ENCODE results near the gene MSMB. TPM values are rescaled to one million over a fixed set of nuclear protein-coding genes. Genes with fewer than 3 reads are reported as not detected.

Gene MSMB
- polyA plus RNA-seq, 1 of the 3 experiments (the other 2 are of a cell fraction), result not detected

GRCh38 chr10:46006219-46006618, 39.9 kb downstream of the MSMB start:
- ChIA-PET CTCF (interaction anchor here (1.1 to 1.4 kb wide), 2 partner anchors 13 to 541 kb away, joined by 3 to 4 read pairs; no protein-coding TSS in a partner anchor), POLR2A (interaction anchor here (1.1 kb wide), 1 partner anchor 10 kb away, joined by 3 read pairs; no protein-coding TSS in a partner anchor)
- peaks cover 4% of the 10 kb centered on the region; the same call in 1 of the 2 replicates for H4K20me1 ChIP-seq (ENCODE audit: insufficient read depth)
- no peaks in the 10 kb centered on the region for H3K9me2 ChIP-seq
- H3K4me2 ChIP-seq, result no peak overlapping the region
- peaks cover 74 to 80% of the 10 kb centered on the region in 2 experiments for H3K36me3 ChIP-seq (replicated peaks in 1 of 2; ENCODE audit: control insufficient read depth in 1 of 2, insufficient read depth in 2 of 2, low read length in 1 of 2)
- H3K27me3 ChIP-seq (ENCODE audit: insufficient read depth), result no peaks in the 10 kb centered on the region
- no peak overlapping the region for H3K9ac ChIP-seq
- DNase-seq, result no peak
- H3K9me3 ChIP-seq, result no peaks in the 10 kb centered on the region
- H3K27ac ChIP-seq (ENCODE audit: low read depth in 2 of 2, low read length in 1 of 2), result peak overlapping the region in 1 of 2 experiments; percentile 55; a peak in 2 of 4 replicates
- peak; percentile 11; the same call in 1 of the 2 replicates for TF ChIP-seq JUND (IDR thresholded peaks at IDR 0.05)
- no peak for TF ChIP-seq MXI1 (IDR thresholded peaks at IDR 0.05; ENCODE audit: low read depth, low read length)
- TF ChIP-seq CTCF (IDR thresholded peaks at IDR 0.05), result no peak
- TF ChIP-seq FOSL2 (IDR thresholded peaks at IDR 0.05; ENCODE audit: borderline replicate concordance, low read depth), result peak; percentile 63; the same call in 1 of the 2 replicates
- TF ChIP-seq SIN3A (IDR thresholded peaks at IDR 0.05; ENCODE audit: borderline replicate concordance, low read depth, low read length), result no peak
- no peak for TF ChIP-seq TCF12 (IDR thresholded peaks at IDR 0.05)
- no peak overlapping the region for H3K4me3 ChIP-seq (ENCODE audit: low read depth in 2 of 2, low read length in 1 of 2)
- no peak overlapping the region for H2AFZ ChIP-seq (ENCODE audit: low read depth)
- peaks cover 4% of the 10 kb centered on the region; the same call in 1 of the 2 replicates for H3K79me2 ChIP-seq (ENCODE audit: insufficient read depth)
- H3K4me1 ChIP-seq (ENCODE audit: control insufficient read depth in 1 of 2, insufficient read depth in 2 of 2, low read depth in 1 of 2, low read length in 1 of 2), result no peaks in the 10 kb centered on the region; a peak in 1 of 4 replicates
- peaks cover 40% of the 10 kb centered on the region for H3F3A ChIP-seq (replicated peaks; ENCODE audit: insufficient read depth)
- 63% methylated on average over 3 of the region's 3 CpGs for WGBS (ENCODE audit: low lambda C conversion rate)

DNA sequence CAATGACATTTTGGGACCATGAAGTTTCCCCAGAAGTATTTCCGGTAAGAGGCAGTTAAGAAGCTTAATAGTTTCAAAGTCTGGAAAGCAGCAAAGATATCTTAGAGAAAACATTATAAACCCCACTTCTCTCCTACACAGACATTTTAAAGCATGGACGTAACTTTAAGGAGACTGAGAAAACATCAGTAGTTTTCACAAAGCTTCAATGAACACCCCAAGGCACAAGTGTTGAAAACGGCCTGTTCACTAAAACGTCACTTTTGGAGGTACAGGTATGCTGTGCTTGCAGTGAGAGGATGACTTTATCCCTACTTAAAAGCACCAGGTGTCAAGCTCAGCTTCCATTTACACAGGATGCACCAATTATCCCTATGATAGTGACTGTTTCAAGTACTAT, 40.7 kb downstream of the MSMB start:
- ChIA-PET CTCF (interaction anchor here (1.1 to 1.4 kb wide), 2 partner anchors 14 to 540 kb away, joined by 3 to 4 read pairs; no protein-coding TSS in a partner anchor), POLR2A (interaction anchor here (1.1 to 1.2 kb wide), 2 partner anchors 11 to 18 kb away, joined by 3 read pairs; no protein-coding TSS in a partner anchor)
- 86% methylated on average over 4 of the region's 4 CpGs for WGBS (ENCODE audit: low lambda C conversion rate)
- H3K4me2 ChIP-seq, result no peak overlapping the region
- no peak overlapping the region for H3K9ac ChIP-seq
- peaks cover 43% of the 10 kb centered on the region for H3F3A ChIP-seq (replicated peaks; ENCODE audit: insufficient read depth)
- no peaks in the 10 kb centered on the region for H3K9me2 ChIP-seq
- DNase-seq, result no peak
- no peaks in the 10 kb centered on the region for H3K27me3 ChIP-seq (ENCODE audit: insufficient read depth)
- peaks cover 7% of the 10 kb centered on the region; the same call in 1 of the 2 replicates for H4K20me1 ChIP-seq (ENCODE audit: insufficient read depth)
- H3K27ac ChIP-seq (ENCODE audit: low read depth in 2 of 2, low read length in 1 of 2), result peak overlapping the region in 1 of 2 experiments; percentile 55; a peak in 1 of 4 replicates
- peaks cover 76 to 80% of the 10 kb centered on the region in 2 experiments for H3K36me3 ChIP-seq (replicated peaks in 1 of 2; ENCODE audit: control insufficient read depth in 1 of 2, insufficient read depth in 2 of 2, low read length in 1 of 2)
- no peak overlapping the region for H2AFZ ChIP-seq (ENCODE audit: low read depth)
- no peaks in the 10 kb centered on the region for H3K9me3 ChIP-seq
- H3K4me1 ChIP-seq (ENCODE audit: control insufficient read depth in 1 of 2, insufficient read depth in 2 of 2, low read depth in 1 of 2, low read length in 1 of 2), result no peaks in the 10 kb centered on the region; a peak in 1 of 4 replicates
- H3K4me3 ChIP-seq (ENCODE audit: low read depth in 2 of 2, low read length in 1 of 2), result no peak overlapping the region
- no peak for TF ChIP-seq SMC3 (IDR thresholded peaks at IDR 0.05; ENCODE audit: low read depth, low read length)
- no peak for TF ChIP-seq FOXJ3 (CRISPR knock-in tag; IDR thresholded peaks at IDR 0.05)
- TF ChIP-seq TAF1 (IDR thresholded peaks at IDR 0.05; ENCODE audit: borderline replicate concordance, low read depth, low read length), result no peak
- TF ChIP-seq RAD21 (IDR thresholded peaks at IDR 0.05; ENCODE audit: low read length), result no peak
- H3K79me2 ChIP-seq (ENCODE audit: insufficient read depth), result peaks cover 7% of the 10 kb centered on the region
